Measurements from ENCODE around the gene ISM1.

The ISM1 gene

GRCh38 chr20:13220904-13221297 lies at the start of gene ISM1:
Gene ISM1 (plus strand): TSS chr20:13221274. CDS start chr20:13221777, 503 bp downstream.
- peak in 1 of 2 experiments; percentile 19 for DNase-seq

- DNase-seq = no peak
Observed at GRCh38 chr20:13173201-13173600, 47.9 kb upstream of the ISM1 start.

DNA sequence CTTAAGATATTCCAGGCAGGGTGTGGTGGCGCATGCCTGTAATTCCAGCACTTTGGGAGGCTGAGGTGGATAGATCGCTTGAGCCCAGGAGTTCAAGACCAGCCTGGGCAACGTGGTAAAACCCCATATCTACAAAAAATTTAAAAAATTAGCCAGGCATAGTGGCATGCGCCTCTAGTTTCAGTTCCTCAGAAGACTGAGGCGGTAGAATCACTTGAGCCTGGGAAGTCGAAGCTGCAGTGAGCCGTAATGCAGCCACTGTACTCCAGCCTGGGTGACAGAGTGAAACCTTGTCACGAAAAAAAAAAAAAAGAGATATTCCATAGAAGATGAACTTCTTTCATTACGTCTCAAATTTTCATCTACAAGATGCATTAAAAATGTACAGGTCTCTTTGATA lies 46.7 kb upstream of the ISM1 start:
- no peak for DNase-seq

- DNase-seq = no peak
Observed at GRCh38 chr20:13180986-13181889, 39.8 kb upstream of the ISM1 start.

GRCh38 chr20:13183005-13183404 lies 38.1 kb upstream of the ISM1 start:
- no peak for DNase-seq

DNA sequence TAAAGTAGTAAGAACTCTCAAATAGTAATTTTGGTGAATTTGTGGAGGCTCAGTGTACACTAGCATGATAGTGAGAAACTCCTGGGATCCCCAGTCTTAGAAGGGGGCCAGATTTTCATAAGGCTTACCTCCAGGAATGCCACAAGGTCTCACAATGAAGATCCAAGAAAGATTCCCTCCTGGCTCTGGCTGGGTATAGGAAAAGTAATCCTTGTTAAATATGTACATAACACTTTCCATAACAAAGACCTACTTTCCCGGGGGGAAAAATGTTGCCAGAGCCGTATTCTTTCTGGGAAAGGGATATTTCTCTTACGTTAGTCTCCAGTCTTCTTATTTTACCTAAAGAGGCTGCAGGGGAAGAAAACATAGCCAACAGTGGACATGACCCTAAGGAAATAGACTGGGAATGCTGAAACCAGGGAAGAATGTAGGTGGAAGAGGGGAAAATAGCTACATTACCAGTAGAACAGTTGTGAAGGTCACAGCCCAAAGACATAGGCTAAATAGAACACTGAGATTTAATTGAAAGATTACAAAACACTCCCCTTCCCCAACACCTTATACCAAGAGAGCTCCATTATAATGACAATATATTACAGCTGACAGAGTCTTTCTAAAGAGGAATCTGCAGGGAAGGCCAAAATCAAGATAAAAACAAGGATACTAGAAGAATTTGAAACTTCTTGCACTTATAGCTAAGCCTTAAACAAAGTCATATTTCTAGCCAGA lies 34.9 kb upstream of the ISM1 start:
- no peak for DNase-seq

- DNase-seq = no peak
Observed at GRCh38 chr20:13187899-13188298, 33.2 kb upstream of the ISM1 start.

- no peak for DNase-seq
Observed at GRCh38 chr20:13199279-13199678, 21.8 kb upstream of the ISM1 start.

GRCh38 chr20:13200767-13201500 lies 20.1 kb upstream of the ISM1 start:
- peak; percentile 28 to 41 for DNase-seq

- DNase-seq = peak; percentile 76 to 81
Observed at GRCh38 chr20:13202565-13202964, 18.5 kb upstream of the ISM1 start.

DNA sequence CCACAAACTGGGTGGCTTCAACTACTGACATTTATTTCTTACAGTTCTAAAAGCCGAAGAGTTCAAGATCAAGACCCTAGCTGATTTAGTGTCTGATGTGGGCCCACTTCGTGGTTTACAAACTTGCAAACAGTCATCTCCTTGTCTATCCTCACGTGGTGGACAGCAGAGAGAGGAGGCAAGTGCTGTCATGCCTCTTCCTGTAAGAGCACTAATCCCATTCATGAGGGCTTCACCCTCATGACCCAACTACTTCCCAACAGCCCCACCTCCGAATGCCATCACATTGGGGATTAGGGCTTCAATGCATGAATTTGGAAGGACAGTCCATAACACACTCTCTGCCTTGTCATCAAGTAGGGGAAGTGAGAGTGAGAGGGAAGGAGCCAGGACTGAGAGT lies 15.6 kb upstream of the ISM1 start:
- DNase-seq = no peak

DNA sequence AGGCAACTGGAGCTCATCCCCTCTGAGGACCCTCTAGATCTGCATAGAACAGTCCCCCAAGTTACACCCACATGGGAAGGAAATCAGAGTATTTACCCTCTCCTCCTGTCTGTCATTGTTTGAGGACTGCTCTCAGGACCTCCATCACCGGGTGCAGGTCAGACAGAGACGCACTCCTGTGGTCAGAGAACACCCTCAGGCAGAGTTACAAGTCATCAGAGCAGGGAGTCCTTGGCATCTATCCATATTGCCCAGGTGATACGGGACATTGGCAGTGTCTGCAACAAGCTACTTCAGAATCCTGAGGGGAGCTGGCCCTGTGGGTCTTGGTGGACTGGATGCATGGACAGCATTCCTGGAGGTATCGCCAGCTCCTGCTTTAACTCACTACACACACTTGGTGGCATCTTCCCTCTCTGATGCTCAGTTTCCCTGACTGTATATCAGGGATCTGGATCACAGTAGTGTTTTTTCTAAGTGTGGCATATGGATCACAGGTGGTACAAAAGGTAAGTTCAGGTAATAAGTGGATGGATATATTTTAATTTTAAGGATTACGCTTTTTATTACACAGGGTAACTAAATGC lies 15.1 kb upstream of the ISM1 start:
- DNase-seq = no peak

- no peak for DNase-seq
Observed at GRCh38 chr20:13207016-13207415, 14.1 kb upstream of the ISM1 start.

GRCh38 chr20:13211956-13212618 lies 9.0 kb upstream of the ISM1 start:
- no peak for DNase-seq

GRCh38 chr20:13212750-13213149 lies 8.3 kb upstream of the ISM1 start:
- no peak for DNase-seq

DNA sequence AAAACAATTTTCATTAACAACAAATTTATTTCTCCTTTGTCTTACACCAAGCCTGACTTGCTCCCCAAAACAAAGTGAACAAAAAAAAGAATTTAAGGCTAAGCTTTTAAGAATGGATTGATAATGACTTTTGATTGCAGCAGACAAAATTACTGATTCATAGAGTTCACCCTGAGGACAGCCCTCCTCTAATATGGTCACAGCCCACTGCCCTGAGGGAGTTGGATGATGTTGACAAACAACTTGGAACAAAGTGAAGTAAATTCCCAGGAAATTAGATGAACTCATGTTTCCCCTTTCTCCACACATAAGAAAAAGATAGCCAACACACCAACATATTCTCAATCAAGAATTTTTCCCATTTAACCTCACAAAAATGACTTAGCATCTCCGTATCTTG lies 7.7 kb upstream of the ISM1 start:
- no peak for DNase-seq

DNA sequence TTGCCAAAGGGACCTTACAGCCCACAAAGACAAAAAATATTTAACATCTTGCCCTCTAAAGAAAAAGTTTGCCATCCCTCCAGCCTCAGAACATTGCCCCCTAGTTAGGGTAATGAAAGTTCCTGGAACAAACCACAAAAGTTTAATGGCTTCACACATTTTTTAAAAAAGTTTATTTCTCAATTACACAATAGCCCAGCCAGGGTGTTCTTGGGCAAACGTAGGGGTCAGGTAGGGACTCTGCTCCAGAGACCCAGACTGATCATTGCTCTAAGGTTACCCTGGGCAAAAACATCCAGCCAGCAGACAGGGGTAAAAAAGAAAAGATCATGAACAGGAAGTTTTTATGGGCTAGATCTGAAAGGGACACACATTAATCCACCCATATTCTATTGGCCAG lies 4.5 kb upstream of the ISM1 start:
- DNase-seq = no peak

- DNase-seq = no peak
Observed at GRCh38 chr20:13219327-13220193, 1.5 kb upstream of the ISM1 start.

- peak in 1 of 2 experiments; percentile 14 for DNase-seq
Observed at GRCh38 chr20:13220194-13220903, 725 bp upstream of the ISM1 start.

DNA sequence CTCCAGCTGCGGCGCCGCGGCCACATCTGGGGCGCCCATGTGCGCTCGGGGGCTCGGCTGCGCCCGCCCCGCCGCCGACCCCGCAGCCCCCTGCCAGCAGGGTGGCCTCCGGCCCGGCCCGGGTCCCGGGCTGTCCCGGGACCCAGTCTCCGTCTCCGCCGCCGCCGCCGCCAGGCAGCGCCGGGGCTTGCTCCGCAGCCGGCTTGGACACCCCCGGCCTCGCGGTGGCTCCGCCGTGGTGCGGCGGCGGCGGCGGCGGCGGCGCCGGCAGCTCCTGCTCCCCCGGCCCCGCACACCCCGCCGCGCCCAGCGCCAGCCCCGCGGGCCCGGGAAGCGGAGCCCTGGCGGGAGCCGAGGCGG lies 219 bp downstream of the ISM1 start:
- no peak for DNase-seq

Data from SHP77 (cell line).